ENCODE results near the gene DOK1.

GRCh38 chr2:74596584-74596983 is 42.1 kb downstream of the DOK1 start:
- TF ChIP-seq CTCF (IDR thresholded peaks at IDR 0.05; ENCODE audit: insufficient read depth, low read depth, low read length) (no peak), EZH2 (IDR thresholded peaks at IDR 0.05; ENCODE audit: insufficient read depth, low read length) (no peak)
